Activated T-helper 9 cell treated with anti-CD3 and anti-CD28 coated beads, Interleukin-2, amount 50 U/mL, for 16 hours (primary cell): ENCODE data around the gene CD300LD.
"Not testable (repeated sequence)": the region's sequence is repeated elsewhere in the genome, so short reads cannot be mapped to it uniquely, and the experiment has no call there.

Source experiments
- DNase-seq: peaks from one replicate; pipeline ENCODE4 v3.0.0-alpha.2; 2020; ENCODE audit warnings: low read depth

CD300LD gene

DNA sequence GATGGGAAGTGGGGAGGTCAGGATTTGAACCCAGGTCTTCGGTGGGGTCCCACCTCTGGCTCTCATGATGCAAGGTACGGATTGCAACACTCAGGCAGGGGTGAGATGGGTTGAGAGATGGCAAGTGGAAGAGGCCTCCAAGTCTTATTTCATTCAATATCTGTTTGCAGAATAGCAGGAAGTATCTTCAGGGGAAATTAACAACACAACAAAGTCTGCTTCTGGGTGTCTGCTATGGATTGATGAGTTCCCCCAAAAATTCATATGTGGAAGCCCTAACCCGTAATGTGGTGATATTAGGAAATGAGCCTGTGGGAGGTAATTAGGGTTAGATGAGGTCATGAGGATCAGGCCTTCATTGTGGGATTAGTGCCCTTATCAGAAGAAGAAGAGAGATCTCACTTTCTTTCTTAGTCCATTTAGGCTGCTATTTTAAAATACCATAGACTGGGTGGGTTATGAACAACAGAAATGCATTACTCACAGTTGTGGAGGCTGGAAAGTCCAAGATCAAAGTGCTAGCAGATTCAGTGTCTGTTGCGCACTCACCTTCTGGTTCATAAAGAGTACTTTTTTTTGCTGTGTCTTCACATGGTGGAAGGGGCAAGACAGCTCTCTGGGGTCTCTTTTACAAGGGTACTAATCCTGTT is 20.3 kb downstream of the CD300LD start:
- no peak for DNase-seq

DNA sequence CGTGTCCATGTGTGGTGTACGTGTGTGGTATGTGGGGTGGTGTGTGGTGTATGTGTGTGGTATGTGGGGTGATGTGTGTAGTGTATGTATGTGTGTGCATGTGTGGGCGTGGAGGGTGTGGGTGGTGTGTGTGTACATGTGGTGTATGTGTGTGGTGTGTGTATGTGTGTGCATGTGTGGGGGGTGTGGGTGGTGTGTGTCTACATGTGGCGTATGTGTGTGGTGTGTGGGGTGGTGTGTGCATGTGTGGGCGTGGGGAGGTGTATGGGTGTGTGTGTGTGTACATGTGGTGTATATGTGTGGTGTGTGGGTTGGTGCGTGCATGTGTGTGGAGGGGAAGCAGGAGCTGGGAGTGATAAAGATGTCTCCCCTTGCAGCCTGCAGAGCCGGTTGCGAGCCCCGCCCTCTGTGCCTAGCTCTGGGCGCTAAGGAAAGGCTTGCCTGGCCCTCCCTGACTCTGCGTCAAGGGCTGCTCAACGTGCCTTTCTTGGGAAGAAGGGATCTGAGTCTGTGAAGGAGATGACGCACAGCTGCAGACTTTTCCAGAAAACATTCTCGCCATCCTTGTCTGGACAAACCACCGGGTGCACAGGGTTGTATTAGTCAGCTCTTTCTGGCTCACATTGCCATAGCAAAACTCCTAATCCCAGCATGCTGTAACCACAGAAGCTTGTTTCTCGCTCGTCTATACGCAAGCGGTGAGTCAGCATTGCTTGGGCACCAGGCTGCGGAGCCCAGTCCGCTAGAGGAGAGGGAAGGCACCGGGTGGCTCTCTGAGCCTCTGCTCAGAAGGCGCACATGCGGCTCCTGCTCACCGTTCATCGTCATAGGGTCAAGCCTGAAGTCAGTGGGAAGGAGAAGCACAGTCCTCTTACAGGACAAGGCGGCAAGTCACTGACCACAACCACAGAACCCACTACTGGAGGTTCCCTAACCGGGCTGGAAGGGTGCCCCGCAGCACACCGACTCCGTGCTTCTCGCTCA is 22.8 kb downstream of the CD300LD start:
- no peak for DNase-seq

DNA sequence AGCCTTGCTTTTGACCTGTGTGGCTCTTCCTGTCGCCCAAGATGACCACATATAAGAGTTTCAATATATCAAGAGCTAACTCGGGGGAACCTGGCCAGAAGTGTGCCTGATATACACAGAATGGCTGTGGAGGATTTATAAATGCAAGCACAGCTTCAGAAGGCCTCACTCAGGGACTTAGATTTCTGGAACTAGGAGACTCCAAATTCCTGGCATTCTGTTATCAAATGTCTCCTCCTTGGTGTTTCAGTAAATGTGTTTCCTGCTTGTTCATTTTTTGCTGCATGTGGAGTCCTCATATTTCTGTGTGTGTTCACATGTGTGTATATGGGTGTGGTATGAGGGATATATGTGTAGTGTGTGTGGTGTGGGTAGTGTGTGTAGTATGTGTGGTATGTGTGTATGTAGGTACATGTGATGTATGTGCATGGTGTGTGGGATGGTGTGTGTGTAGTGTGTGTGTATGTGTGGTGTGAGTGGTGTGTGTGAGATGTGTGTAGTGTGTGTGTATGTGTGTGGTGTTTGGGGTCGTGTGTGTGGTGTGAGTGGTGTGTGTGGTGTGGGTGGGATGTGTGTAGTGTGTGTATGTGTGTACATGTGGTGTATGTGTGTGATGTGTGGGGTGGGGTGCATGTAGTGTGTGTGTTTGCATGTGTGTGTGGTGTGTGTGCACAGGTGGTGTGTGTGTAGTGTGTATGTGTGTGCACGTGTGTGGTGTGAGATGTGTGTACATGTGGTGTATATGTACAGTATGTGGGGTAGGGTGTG is 23.8 kb downstream of the CD300LD start:
- no peak for DNase-seq

DNA sequence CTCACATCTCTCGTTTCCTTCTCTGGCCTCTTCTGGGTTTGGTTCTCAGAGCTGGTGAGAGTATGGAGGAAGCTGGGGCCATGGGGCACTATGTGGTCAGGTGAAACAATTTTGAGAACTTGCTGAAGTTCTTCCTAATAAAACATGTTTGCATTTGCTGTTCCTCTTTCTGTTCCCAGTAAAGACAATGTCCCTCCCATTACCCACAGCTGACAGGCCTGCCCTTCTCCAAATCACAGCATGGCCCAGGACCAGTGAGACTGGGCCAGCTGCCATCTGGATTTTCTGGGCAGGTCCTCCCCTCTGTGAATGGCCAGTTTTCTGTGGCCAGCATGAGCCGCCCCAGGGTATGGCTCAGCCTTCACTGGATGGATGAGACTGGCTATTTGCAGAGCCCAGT is 24.7 kb downstream of the CD300LD start, which contains the start of gene CD300H:
Gene CD300H (minus strand): TSS at position 113 of the 400 bp plus-strand sequence.
- no peak for DNase-seq

DNA sequence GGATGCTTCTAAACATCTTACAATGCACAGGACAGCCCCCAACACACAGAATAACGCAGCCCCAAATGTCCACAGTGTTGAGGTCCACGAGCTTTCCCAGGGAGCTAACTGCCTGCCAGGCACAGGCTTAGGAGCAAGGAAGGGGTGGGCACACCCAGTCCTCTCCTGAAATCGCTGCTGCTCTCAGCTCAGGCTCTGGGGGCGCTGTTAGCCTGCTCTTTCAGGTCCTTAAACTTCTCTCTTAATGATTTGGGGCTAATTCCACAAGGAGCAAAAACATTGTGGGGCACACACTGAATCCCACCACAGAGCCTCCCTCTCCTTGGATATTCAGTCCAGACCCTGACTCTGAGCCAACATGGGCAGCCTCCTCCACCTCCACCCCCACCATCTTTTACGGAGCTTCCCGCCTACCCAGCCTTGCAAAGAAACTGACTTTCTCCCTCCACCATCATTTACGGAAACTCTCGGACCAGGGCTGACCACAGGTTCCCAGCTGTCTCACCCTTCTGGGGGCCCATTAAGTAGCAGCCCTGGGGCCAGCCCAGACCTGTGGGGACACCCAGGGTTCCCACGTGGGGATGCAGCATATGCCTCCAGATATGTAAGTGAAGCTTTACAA is 25.8 kb downstream of the CD300LD start:
- no peak for DNase-seq

DNA sequence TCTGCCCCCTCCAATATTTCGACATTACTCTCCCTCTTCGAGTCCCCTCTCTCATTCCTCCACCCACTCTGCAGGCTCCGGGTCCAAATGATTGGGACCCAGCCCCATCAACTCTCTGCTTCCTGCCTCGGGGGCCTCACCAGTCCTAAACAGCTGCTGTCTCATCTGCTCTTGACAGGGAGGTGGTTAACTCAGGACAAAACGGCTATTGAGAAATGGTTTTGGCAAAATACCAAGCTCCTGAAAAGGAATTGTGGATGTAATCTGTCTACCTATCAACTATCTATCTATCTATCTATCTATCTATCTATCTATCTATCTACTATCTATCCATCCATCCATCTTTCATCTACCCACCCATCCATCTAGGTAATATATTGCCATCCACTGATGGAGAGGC is 27.0 kb downstream of the CD300LD start:
- no peak for DNase-seq

DNA sequence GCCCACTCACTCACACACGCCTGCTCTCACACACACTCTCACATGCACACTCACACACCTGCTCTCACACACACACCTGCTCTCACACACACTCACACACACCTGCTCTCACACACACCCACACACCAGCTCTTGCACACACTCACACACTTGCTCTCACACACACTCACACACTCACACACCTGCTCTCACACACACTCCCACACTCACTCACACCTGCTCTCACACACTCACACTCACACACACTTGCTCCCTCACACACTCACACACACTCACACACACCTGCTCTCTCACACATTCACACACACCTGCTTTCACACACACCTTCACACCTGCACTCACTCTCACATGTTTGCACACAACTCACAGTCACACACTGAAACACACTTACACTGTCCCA is 28.7 kb downstream of the CD300LD start:
- no peak for DNase-seq

DNA sequence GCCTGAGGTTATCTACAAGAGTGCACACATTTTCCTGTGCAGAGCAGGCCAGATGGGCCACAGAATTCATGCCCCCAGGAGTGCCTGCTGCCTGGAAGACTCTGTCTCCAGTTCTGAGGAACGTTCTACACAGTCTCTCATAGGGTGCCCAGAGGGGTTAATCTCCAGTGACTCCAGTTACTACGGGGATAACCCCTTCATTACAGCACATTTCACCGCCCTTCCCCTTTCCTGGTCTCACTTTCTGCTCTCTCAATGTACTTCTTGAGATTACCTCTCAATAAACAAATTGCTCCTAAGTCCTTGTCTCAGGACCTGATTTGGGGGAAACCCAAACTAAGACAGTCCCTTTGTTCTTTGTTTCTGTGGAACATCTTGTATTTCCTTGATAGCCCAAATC is 30.5 kb downstream of the CD300LD start:
- no peak for DNase-seq

DNA sequence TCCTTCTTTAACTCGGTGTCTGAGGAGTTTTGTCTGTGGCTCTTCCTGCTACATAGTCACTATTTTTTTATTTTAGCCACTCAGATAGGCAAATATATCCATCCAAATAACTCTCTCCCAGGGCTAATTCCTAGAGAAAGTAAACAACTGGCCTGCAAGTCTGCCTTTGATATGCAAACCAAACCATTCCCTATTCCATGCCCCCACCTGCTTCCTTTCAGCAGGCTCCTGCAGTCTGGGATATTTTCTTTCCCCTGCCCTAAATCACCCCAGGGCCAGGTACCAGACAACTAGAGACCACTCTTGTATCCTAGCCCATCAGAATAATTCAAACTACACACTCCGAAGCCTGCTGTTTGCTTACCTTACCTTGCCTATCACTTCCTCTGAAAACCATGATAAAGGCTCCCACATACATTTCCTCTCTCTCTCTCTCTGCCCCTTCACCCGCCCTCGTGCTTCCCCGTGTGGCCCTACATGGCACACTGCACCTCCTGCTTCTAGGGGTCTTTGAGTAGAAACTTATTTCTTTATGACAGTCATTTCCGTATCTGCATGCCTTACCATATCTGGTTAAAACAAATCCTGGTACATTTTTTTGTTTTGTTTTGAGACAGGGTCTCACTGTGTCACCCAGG is 33.1 kb downstream of the CD300LD start:
- no peak for DNase-seq

DNA sequence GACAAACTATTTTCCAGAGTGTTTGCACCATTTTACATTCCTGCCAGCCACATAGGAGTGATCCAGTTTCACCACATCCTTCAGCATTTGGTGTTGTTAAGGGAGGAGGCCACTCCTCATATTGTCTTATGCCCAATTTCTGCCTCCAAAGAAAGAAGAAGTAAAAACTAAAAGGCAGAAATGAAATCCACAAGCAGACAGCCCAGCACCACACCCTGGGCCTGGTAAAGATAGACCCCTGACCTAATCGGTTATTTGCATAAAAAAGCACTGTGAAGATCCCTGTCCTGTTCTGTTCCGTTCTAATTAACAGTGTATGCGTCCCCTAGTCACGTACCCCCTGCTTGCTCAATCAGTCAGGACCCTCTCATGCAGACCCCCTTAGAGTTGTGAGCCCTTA is 33.7 kb downstream of the CD300LD start:
- not testable (repeated sequence) for DNase-seq

DNA sequence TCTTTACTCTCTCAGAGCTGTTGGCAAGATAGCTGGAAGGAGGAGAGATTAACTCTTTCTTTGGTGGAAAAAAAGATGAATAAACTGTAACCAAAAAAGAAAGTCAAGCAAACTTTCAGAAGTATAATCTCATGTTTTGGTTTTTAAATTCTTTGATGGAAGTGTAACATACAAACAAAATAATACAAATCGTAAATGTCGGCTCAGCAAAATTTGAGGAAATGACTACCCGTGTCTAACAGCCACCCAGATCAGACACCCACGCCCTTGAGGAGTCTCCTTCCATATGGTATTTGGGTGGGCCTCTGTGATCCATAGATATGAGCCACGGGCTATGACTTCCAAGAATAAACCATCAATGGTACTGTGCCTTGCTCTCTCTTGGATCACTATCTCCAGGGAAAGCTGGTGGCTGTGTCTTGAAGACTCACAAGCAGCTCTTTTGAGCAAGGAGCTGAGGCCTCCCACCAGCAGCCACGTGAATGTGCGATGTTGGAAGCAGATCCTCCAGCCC is 36.6 kb downstream of the CD300LD start:
- DNase-seq: no peak

DNA sequence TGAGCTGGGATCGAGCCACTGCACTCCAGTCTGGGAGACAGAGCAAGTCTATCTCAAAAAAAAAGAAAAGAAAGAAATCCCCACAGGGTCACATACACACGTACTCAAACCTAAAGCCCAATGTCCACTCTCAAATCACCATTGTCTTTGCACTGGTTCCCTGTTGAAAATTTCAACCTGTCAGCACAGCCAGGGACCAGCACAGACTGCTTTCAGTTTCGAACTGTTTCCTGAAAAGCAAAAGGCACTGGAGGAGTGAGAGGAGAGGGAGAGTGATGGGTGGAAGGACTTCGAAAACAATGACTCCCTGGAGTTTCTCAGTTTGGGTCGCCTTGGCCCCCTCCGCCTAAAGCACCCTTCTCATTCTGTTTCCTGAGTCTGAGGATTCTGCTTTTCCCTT is 37.2 kb downstream of the CD300LD start:
- DNase-seq: no peak

DNA sequence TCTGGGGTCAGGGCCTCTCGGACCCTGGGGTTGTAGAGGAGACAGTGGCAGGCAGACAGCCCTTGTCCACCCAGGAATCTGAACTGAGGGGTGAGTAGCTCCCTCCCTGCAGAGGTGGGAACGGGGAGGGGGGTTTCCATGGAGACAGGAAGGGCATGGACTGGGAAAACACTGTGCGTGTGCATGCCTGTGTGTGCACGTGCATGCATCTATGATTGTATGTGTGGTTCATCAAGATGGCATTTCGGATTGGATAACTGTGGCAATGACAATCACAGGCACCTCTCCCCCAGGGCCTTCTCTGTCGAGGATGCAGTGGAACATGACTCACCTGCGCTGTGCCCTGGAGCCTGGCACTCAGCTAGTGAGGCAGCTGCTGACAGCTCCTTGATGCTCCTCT is 40.0 kb downstream of the CD300LD start:
- DNase-seq: no peak

DNA sequence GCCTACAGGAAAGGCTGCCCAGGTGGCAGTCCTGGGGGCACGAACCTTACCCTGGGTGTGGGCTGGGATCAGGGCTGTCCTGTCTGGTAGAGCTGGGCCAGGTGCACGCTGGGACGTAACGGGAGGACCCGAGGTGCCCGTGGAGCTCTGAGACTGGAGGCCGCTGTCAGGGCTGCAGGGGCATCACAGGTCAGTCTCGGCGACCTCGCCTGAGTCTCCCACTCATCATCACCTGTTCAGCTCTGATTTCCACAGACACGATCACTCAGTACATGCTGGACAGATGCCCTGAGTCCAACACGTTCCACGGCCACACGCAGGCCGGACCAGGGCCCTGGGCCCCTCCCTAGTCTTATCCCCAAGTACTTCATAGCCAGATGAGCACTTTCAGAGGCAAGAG is 41.5 kb downstream of the CD300LD start:
- no peak for DNase-seq

DNA sequence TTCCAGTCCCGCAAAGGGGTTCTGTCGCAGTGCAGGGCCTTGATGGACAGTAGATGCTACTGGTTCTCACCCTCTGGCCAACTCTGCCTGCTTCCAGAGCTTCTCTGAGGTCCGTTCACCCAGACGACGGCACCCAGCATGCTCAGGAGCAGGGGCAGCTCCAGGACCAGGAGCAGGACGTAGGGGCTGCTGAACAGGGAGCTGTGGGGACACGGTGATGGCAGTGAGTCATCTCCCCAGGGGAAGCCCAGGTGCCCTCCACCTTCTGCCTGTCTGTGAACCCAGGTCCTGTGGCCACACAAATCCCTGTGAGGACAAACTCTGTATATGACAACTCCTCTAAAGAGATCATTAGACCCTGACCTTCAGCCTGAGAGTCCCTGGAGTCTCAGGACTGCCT is 42.7 kb downstream of the CD300LD start:
- DNase-seq: no peak

DNA sequence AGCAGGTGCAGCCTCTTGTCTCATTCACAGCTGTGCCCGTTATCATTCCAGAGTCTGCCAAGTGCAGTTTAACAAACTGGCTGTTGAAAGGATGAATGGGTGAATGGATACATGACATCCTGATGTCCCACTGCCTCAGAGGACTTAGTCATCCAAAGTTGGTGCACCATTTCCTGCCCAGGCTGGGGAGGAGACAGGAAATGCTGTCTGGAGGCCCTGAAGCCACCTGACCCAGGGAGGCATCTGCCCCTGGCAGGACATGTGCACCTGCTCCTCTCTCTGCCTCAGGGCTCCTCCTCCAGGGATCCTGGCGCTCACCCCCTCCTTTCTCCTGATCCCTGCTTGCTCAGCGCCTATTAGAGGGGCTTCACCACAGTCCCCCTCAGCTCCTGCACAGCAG is 44.3 kb downstream of the CD300LD start:
- DNase-seq: no peak

DNA sequence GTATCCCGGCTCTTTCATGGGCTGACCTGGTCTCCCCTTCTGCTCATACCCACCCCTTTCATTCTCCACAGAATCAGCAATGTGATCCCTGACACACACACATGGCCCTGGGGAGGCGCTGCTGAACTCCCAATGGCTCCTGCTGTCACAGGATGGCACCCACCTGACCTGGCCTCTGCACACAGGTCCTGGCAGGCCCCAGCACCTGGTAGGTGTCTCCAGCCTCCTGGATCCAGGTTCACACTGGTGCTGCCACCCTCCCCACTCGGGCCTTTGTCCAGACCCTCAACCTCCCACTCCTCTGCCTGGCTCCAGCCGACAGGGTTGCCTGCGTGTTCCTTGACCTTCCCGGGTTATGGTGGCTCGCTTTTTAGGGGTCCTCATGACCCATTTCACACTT is 44.8 kb downstream of the CD300LD start:
- DNase-seq: no peak

DNA sequence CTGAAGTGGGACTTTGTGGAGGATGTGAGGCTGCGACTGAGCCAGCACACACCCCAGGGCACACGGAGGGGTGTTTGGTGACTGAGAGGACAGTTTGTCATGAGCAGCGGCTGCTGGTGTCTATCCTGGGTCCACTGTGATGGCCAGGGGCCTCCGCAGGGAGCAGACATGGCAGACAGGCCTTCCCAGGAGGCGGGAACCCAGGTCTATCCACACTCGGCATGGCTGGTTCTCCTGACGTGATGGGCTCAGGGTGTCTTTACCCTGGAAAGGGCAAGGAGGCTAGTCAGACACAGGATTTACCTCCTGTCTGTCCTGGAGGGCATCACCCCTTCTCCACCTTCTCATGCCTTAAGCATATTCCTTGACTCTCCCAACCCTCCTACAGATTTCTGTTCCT is 45.5 kb downstream of the CD300LD start:
- no peak for DNase-seq

DNA sequence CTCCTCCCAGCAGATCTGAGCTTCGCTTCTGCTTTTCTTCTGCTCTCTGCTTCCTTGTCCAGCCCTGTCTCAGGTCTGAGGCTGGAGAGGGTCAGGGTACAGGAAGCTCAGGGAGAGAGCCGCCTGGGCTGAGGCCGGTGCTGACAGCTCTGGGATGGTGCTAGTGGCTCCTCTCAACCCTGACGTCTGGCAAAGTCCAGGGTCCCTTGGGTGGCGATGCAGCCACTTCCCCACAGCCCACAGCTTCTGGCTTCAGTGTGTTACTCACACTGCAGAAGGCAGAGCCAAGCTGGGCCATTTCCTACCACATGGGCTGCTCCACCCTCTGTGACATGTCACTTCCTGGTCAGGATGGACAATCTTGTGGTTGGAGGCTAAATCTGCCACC is 46.2 kb downstream of the CD300LD start, which contains the start of gene CD300C:
Gene CD300C (minus strand): TSS at position 273 of the 388 bp plus-strand sequence. CDS start 333 bp downstream, outside the sequence.
- no peak for DNase-seq

DNA sequence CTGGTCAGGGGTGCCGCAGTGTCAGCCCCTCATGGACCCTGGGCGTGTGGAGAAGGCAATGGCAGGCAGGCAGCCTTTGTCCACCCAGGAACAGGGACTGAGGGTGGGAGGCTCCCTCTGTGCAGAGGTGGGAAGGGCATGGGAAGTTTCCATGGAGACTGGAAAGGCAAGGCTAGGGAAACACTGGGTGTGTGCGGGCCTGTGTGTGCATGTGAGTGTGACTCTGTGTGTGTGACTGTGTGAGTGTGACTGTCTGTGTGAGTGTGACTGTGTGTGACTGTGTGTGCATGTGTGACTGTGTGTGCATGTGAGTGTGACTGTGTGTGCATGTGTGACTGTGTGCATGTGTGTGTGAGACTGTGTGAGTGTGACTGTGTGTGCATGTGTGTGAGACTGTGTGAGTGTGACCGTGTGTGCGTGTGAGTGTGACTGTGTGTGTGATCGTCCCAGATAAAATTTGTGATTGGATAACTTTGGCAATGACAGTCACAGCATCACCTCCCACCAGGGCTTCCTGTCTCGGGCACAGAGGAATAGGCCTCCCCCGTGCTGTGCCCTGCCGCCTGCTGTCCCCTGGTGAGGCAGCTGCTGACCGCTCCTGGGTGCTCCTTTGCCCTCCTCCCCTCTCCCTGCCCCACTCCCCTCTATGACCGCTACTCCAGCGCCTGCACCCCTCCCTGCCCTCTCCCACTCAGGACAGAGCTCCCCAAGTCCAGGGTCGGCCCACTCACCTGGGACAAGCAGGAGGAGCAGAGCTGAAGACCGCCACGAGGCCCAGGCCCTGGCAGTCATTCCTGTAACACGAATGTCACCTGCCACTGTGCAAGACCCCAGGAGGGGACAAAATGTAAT is 46.9 kb downstream of the CD300LD start:
- DNase-seq: no peak
